IPS-20b (cell line): ENCODE results near the gene UPK2.
"Not testable (repeated sequence)": the region's sequence is repeated elsewhere in the genome, so short reads cannot be mapped to it uniquely, and the experiment has no call there.

ENCODE experiments used
- H3K27ac ChIP-seq: one replicate; pipeline ENCODE4 v1.5.1; 2013; ENCODE audit warnings: low read length
- H3K27me3 ChIP-seq: 2 replicates; pipeline ENCODE4 v1.6.1; 2013; ENCODE audit warnings: mild to moderate bottlenecking, low read length, inconsistent platforms; ENCODE audit not compliant: insufficient read depth
- H3K36me3 ChIP-seq: 2 replicates; pipeline ENCODE4 v1.6.1; 2013; ENCODE audit warnings: low read depth, mild to moderate bottlenecking, inconsistent platforms, low read length, moderate library complexity; ENCODE audit not compliant: insufficient read depth
- H3K4me1 ChIP-seq: 2 replicates; pipeline ENCODE4 v1.6.1; 2013; ENCODE audit warnings: mild to moderate bottlenecking, control low read depth, inconsistent platforms, low read length, moderate library complexity; ENCODE audit not compliant: insufficient read depth
- H3K4me3 ChIP-seq: 2 replicates; pipeline ENCODE4 v1.5.1; 2013; ENCODE audit warnings: mild to moderate bottlenecking, low read length, inconsistent platforms
- H3K9ac ChIP-seq: 2 replicates; pipeline ENCODE4 v1.6.1; 2013; ENCODE audit warnings: low read depth, mild to moderate bottlenecking, inconsistent platforms, low read length, moderate library complexity
- H3K9me3 ChIP-seq: 2 replicates; pipeline ENCODE4 v1.6.1; 2013; ENCODE audit warnings: mild to moderate bottlenecking, low read depth, low read length, inconsistent platforms; ENCODE audit not compliant: insufficient read depth

The UPK2 gene

GRCh38 chr11:118984337-118984736 lies 28.2 kb downstream of the UPK2 start:
- not testable (repeated sequence) for H3K9me3 ChIP-seq, H3K27ac ChIP-seq

DNA sequence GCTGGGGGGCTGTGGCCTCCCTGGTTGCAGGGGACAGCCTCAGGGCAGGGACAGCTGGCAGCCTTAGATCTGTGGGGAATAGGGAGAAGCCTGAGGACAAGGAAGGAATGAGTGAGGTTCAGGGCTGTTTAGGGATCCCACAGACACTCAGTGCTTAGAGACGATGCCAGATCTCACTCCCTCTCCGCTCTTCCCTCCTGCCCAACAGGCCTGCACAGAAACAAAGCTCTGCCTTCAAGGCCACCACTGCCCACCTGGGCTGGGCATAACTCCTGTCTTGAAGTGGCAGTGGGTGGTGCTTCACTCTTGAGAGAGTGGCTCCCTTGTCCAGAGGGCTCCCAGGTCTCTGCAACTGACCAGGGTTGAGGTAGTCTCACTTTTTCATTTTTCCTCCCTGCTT lies 28.7 kb downstream of the UPK2 start:
- Histone ChIP-seq H3K36me3 (no peaks in the 10 kb centered on the region), H3K9me3 (no peaks in the 10 kb centered on the region), H3K4me1 (peaks cover 3% of the 10 kb centered on the region; the same call in 1 of the 2 replicates), H3K27ac (no peak overlapping the region), H3K27me3 (peaks cover 15% of the 10 kb centered on the region), H3K9ac (no peak overlapping the region), H3K4me3 (no peak overlapping the region)

More at GRCh38 chr11:118984337-118984736, 28.2 kb downstream of the UPK2 start:
- not testable (repeated sequence) for H3K36me3 ChIP-seq, H3K9ac ChIP-seq, H3K4me1 ChIP-seq, H3K4me3 ChIP-seq
- peaks cover 18% of the 10 kb centered on the region for H3K27me3 ChIP-seq

GRCh38 chr11:118988280-118988679 lies 32.2 kb downstream of the UPK2 start:
- H3K4me3 ChIP-seq, result no peak overlapping the region
- no peaks in the 10 kb centered on the region for H3K9me3 ChIP-seq
- no peaks in the 10 kb centered on the region for H3K4me1 ChIP-seq
- no peaks in the 10 kb centered on the region for H3K36me3 ChIP-seq
- no peak overlapping the region for H3K27ac ChIP-seq
- no peak overlapping the region for H3K9ac ChIP-seq
- H3K27me3 ChIP-seq, result no peaks in the 10 kb centered on the region

- H3K27me3 ChIP-seq, H3K27ac ChIP-seq, H3K4me1 ChIP-seq, H3K9ac ChIP-seq, H3K4me3 ChIP-seq, H3K36me3 ChIP-seq, H3K9me3 ChIP-seq: not testable (repeated sequence)
These were observed 35.5 kb downstream of the UPK2 start for GRCh38 chr11:118991486-118992038.

DNA sequence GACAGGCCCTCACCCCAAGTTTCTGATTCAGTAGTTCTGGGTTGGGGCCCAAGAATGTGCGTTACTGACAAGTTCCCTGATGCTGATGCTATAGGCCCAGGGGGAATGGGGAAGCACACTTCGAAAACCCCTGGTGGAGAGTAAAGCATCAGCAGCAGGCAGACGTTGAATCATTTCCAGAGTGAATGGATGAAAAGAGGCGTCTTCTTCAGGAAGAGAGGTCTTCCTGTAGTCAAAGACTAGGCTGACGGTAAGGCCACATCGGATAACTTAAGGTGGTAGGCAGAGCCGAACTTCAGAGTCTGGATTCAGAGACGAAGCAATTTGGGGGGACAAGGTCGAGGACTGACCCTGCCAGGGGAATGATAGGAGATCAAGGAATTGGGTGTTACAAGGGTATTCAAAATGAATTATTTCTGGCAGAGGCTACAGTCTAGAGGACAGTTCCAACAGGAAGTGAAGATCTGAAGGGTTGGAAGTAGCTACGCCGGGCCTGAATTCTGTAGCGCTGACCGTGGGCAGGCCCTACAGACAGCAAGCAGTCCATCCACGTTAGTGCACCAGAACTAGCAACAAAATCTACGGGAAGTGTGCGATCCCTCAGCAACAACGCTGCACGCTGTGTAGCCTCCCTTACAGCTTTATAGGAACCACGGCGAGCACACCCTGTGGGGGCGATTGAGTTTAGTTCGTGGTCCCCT lies 41.0 kb downstream of the UPK2 start:
- peak overlapping the region; percentile 96 for H3K4me3 ChIP-seq
- peaks cover 8% of the 10 kb centered on the region for H3K4me1 ChIP-seq
- peak overlapping the region; percentile 84 for H3K27ac ChIP-seq
- H3K9ac ChIP-seq, result peak overlapping the region; percentile 95
- peaks cover 32% of the 10 kb centered on the region for H3K36me3 ChIP-seq
- no peaks in the 10 kb centered on the region for H3K9me3 ChIP-seq
- H3K27me3 ChIP-seq, result no peaks in the 10 kb centered on the region

GRCh38 chr11:118997627-118998387 lies 41.7 kb downstream of the UPK2 start, which contains the start of gene CENATAC:
Gene CENATAC (plus strand): TSS chr11:118998138. CDS start chr11:118998198, 60 bp downstream.
- Histone ChIP-seq H3K4me1 (peaks cover 8% of the 10 kb centered on the region), H3K9ac (peak within 1 kb of the TSS; percentile 95), H3K36me3 (peaks cover 39% of the 10 kb centered on the region), H3K9me3 (no peaks in the 10 kb centered on the region), H3K4me3 (peak within 1 kb of the TSS; percentile 96), H3K27me3 (no peaks in the 10 kb centered on the region), H3K27ac (peak within 1 kb of the TSS; percentile 84)

GRCh38 chr11:118998388-118998717 lies 42.3 kb downstream of the UPK2 start:
- H3K36me3 ChIP-seq, result peaks cover 45% of the 10 kb centered on the region
- peak overlapping the region; percentile 59 for H3K27ac ChIP-seq
- peaks cover 8% of the 10 kb centered on the region for H3K4me1 ChIP-seq
- no peaks in the 10 kb centered on the region for H3K27me3 ChIP-seq
- H3K9me3 ChIP-seq, result no peaks in the 10 kb centered on the region
- H3K9ac ChIP-seq, result peak overlapping the region; percentile 95
- peak overlapping the region; percentile 96 for H3K4me3 ChIP-seq

- H3K36me3 ChIP-seq, result peaks cover 48% of the 10 kb centered on the region
- peak overlapping the region; percentile 59 for H3K27ac ChIP-seq
- no peaks in the 10 kb centered on the region for H3K27me3 ChIP-seq
- H3K4me1 ChIP-seq, result peaks cover 8% of the 10 kb centered on the region
- H3K4me3 ChIP-seq, result peak overlapping the region; percentile 96
- no peaks in the 10 kb centered on the region for H3K9me3 ChIP-seq
- peak overlapping the region; percentile 95 for H3K9ac ChIP-seq
These were observed 42.7 kb downstream of the UPK2 start for GRCh38 chr11:118998822-118999221.

- Histone ChIP-seq H3K4me3 (no peak overlapping the region), H3K36me3 (peaks cover 64% of the 10 kb centered on the region), H3K9me3 (no peaks in the 10 kb centered on the region), H3K27me3 (no peaks in the 10 kb centered on the region), H3K27ac (no peak overlapping the region), H3K9ac (no peak overlapping the region), H3K4me1 (peaks cover 8% of the 10 kb centered on the region)
These were observed 44.8 kb downstream of the UPK2 start for GRCh38 chr11:119000906-119001305.

DNA sequence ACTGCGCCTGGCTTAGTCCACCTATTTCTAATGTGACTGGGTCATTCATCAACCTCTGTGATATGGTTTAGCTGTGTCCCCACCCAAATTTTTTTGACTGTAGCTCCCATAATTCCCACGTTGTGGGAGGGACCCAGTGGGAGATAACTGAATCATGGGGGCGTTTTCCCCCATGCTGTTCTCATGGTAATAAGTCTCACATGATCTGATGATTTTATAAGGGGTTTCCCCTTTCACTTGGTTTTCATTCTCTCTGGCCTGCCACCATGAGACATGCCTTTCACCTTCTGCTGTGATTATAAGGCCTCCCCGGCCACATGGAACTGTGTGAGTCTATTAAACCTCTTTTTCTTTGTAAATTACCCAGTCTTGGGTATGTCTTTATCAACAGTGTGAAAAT lies 50.6 kb downstream of the UPK2 start:
- H3K4me3 ChIP-seq, result no peak overlapping the region
- peaks cover 84% of the 10 kb centered on the region for H3K36me3 ChIP-seq

More for the DNA sequence above, 50.6 kb downstream of the UPK2 start:
- Histone ChIP-seq H3K27me3 (no peaks in the 10 kb centered on the region), H3K9me3 (no peaks in the 10 kb centered on the region), H3K9ac (no peak overlapping the region), H3K4me1 (no peaks in the 10 kb centered on the region), H3K27ac (no peak overlapping the region)
